ENCODE results near the gene POLR3H. TPM values are rescaled to one million over a fixed set of nuclear protein-coding genes. Genes with fewer than 3 reads are reported as not detected.

POLR3H gene
- total and polyA plus RNA-seq, 10 of the 15 experiments (the other 5 are each of a cell fraction or from before 2014, with no cell fraction given), result 3.5 to 62.7 (median 24.6) TPM

GRCh38 chr22:41511521-41511968, 32.7 kb downstream of the POLR3H start:
- 75% methylated on average over 2 of the region's 2 CpGs for WGBS (ENCODE audit: insufficient coverage, insufficient replicate concordance, low lambda C conversion rate, missing lambda C conversion rate)
- ChIA-PET CTCF (interaction anchor here (0.6 kb wide), 1 partner anchor 109 kb away, joined by 3 read pairs; no protein-coding TSS in a partner anchor), SMC1A (ENCODE audit: uncharacterized antibody, unreplicated experiment) (no interaction called here), RAD21 (ENCODE audit: unreplicated experiment) (no interaction called here), POLR2A (no interaction called here)
- Histone ChIP-seq H3K4me2 (ENCODE audit: control insufficient read depth, insufficient read depth) (no peak overlapping the region), H3K9ac (ENCODE audit: control insufficient read depth, insufficient read depth, low read length) (no peak overlapping the region), H3K9me3 (replicated peaks; ENCODE audit: control insufficient read depth, insufficient read depth, low read length) (no peaks in the 10 kb centered on the region), H3K4me1 (ENCODE audit: control insufficient read depth, insufficient read depth, low read length) (no peaks in the 10 kb centered on the region), H3K4me3 (no peak overlapping the region), H2AFZ (ENCODE audit: control insufficient read depth, low read depth, low read length) (no peak overlapping the region), H3K27me3 (replicated peaks in 1 of 2; ENCODE audit: control insufficient read depth in 2 of 2, insufficient read depth in 2 of 2, low read length in 1 of 2) (no peaks in the 10 kb centered on the region), H3K36me3 (ENCODE audit: control insufficient read depth in 2 of 2, insufficient read depth in 2 of 2, low read length in 1 of 2) (peaks cover 16 to 63% of the 10 kb centered on the region in 2 experiments), H3K27ac (ENCODE audit: control insufficient read depth, insufficient read depth) (no peak overlapping the region), H3K79me2 (ENCODE audit: control insufficient read depth, insufficient read depth, low read length) (no peaks in the 10 kb centered on the region), H4K20me1 (ENCODE audit: control insufficient read depth, insufficient read depth) (no peaks in the 10 kb centered on the region)
- ATAC-seq (no peak), FAIRE-seq (no peak), DNase-seq (ENCODE audit: low read depth, low spot score) (no peak)
- intact Hi-C loops (cut with micrococcal nuclease; ENCODE audit: unreplicated experiment), result no loop called here
- in situ Hi-C loops (cut with MboI), result no loop called here
- BruUV-seq (replicated peaks), result no TSS peak
- TF ChIP-seq SIN3A (IDR thresholded peaks at IDR 0.05; ENCODE audit: low read depth, low read length) (no peak), MEF2B (IDR thresholded peaks at IDR 0.05; ENCODE audit: partially characterized antibody, poor library complexity, severe bottlenecking) (no peak), MLLT1 (IDR thresholded peaks at IDR 0.05) (no peak), YBX1 (IDR thresholded peaks at IDR 0.05) (no peak)

GRCh38 chr22:41508770-41509170, 35.5 kb downstream of the POLR3H start:
- Histone ChIP-seq H3K4me2 (ENCODE audit: control insufficient read depth, insufficient read depth) (no peak overlapping the region), H3K36me3 (ENCODE audit: control insufficient read depth in 2 of 2, insufficient read depth in 2 of 2, low read length in 1 of 2) (peaks cover 12 to 47% of the 10 kb centered on the region in 2 experiments), H3K4me3 (no peak overlapping the region), H2AFZ (ENCODE audit: control insufficient read depth, low read depth, low read length) (no peak overlapping the region), H3K4me1 (ENCODE audit: control insufficient read depth, insufficient read depth, low read length) (no peaks in the 10 kb centered on the region), H3K27me3 (replicated peaks in 1 of 2; ENCODE audit: control insufficient read depth in 2 of 2, insufficient read depth in 2 of 2, low read length in 1 of 2) (no peaks in the 10 kb centered on the region), H3K9ac (ENCODE audit: control insufficient read depth, insufficient read depth, low read length) (no peak overlapping the region), H3K27ac (ENCODE audit: control insufficient read depth, insufficient read depth) (no peak overlapping the region), H3K79me2 (ENCODE audit: control insufficient read depth, insufficient read depth, low read length) (no peaks in the 10 kb centered on the region), H4K20me1 (ENCODE audit: control insufficient read depth, insufficient read depth) (no peaks in the 10 kb centered on the region), H3K9me3 (replicated peaks; ENCODE audit: control insufficient read depth, insufficient read depth, low read length) (no peaks in the 10 kb centered on the region)
- SMC1A ChIA-PET (ENCODE audit: uncharacterized antibody, unreplicated experiment), result interaction anchor here (1.0 kb wide), 1 partner anchor 37 kb away, joined by 3 read pairs; no protein-coding TSS in a partner anchor
- POLR2A ChIA-PET, result interaction anchor here (0.6 kb wide), 1 partner anchor 229 kb away, joined by 3 read pairs; no protein-coding TSS in a partner anchor
- intact Hi-C loops (cut with micrococcal nuclease; ENCODE audit: unreplicated experiment) (no loop called here), in situ Hi-C loops (cut with MboI) (no loop called here)
- ATAC-seq, result no peak
- BruUV-seq (replicated peaks), result no TSS peak
- FAIRE-seq, result no peak
- no peak for DNase-seq (ENCODE audit: low read depth, low spot score)
- RAD21 ChIA-PET (ENCODE audit: unreplicated experiment), result no interaction called here
- 95% methylated on average over 12 of the region's 12 CpGs for WGBS (ENCODE audit: insufficient coverage, insufficient replicate concordance, low lambda C conversion rate, missing lambda C conversion rate)
- CTCF ChIA-PET, result no interaction called here
- TF ChIP-seq ZBTB11 (CRISPR knock-in tag; IDR thresholded peaks at IDR 0.05), result no peak
- TF ChIP-seq KLF5 (IDR thresholded peaks at IDR 0.05; ENCODE audit: partially characterized antibody), result no peak
- no peak for TF ChIP-seq MEF2B (IDR thresholded peaks at IDR 0.05; ENCODE audit: partially characterized antibody, poor library complexity, severe bottlenecking)
- TF ChIP-seq CTCF (IDR thresholded peaks at IDR 0.05 in 2 of 3, conservative IDR thresholded peaks at IDR 0.05 in 1 of 3; ENCODE audit: control insufficient read depth in 2 of 3, extremely low read depth in 1 of 3, insufficient read depth in 1 of 3, low read depth in 3 of 3, low read length in 3 of 3), result no peak

Data from GM12878 (cell line).